ENCODE results near the gene KRTAP10-6.

The KRTAP10-6 gene

GRCh38 chr21:44626673-44627143 lies 34.4 kb upstream of the KRTAP10-6 start, which contains the start of gene KRTAP10-9:
KRTAP10-9 (plus strand) TSS chr21:44627093; CDS start chr21:44627172, 79 bp downstream.
- H3K4me3 ChIP-seq (ENCODE audit: low read depth, low read length) = no peak within 1 kb of the TSS
- TF ChIP-seq, protein P1, sequence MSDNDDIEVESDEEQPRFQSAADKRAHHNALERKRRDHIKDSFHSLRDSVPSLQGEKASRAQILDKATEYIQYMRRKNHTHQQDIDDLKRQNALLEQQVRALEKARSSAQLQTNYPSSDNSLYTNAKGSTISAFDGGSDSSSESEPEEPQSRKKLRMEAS (IDR thresholded peaks at IDR 0.05; ENCODE audit: low read depth, low read length) = no peak
- TF ChIP-seq CTCF (IDR thresholded peaks at IDR 0.05; ENCODE audit: low read depth, low read length) (no peak), MYC (IDR thresholded peaks at IDR 0.05; ENCODE audit: low read depth, low read length) (no peak), POLR2A (IDR thresholded peaks at IDR 0.05; ENCODE audit: extremely low read depth, insufficient read length) (no peak)
- no peak for DNase-seq (ENCODE audit: low read depth)

GRCh38 chr21:44626262-44626661 lies 34.0 kb upstream of the KRTAP10-6 start:
- TF ChIP-seq CTCF (IDR thresholded peaks at IDR 0.05; ENCODE audit: low read depth, low read length) = no peak
- no peak for TF ChIP-seq MYC (IDR thresholded peaks at IDR 0.05; ENCODE audit: low read depth, low read length)
- TF ChIP-seq POLR2A (IDR thresholded peaks at IDR 0.05; ENCODE audit: extremely low read depth, insufficient read length) = no peak
- TF ChIP-seq, protein P1 (IDR thresholded peaks at IDR 0.05; ENCODE audit: low read depth, low read length) = no peak
- DNase-seq (ENCODE audit: low read depth) = no peak

DNA sequence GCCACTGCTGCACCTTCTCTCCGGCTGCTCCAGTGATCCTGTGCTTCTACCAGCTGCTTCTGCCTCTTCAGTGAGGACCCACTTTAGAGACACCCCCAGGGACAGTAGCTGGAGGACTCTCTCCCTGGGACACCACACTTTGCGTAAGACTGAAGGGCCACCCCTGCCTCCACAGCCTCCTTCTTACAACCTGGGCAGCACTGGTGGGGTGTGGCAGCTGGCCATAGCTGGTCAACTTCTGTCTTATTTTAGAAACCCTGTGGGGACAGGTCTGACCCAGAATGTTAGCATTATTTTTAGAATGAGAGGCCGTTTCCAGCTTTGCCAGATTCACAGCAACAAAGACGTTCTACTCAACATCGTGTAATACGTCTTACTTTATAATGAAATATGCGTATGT lies 33.5 kb upstream of the KRTAP10-6 start:
- TF ChIP-seq POLR2A (IDR thresholded peaks at IDR 0.05; ENCODE audit: extremely low read depth, insufficient read length) (no peak), CTCF (IDR thresholded peaks at IDR 0.05; ENCODE audit: low read depth, low read length) (no peak), MYC (IDR thresholded peaks at IDR 0.05; ENCODE audit: low read depth, low read length) (no peak)
- TF ChIP-seq, protein P1 (IDR thresholded peaks at IDR 0.05; ENCODE audit: low read depth, low read length) = no peak
- no peak for DNase-seq (ENCODE audit: low read depth)
- no peak overlapping the region for H3K4me3 ChIP-seq (ENCODE audit: low read depth, low read length)

More at GRCh38 chr21:44626262-44626661, 34.0 kb upstream of the KRTAP10-6 start:
- H3K4me3 ChIP-seq (ENCODE audit: low read depth, low read length) = no peak overlapping the region

- no peak overlapping the region for H3K4me3 ChIP-seq (ENCODE audit: low read depth, low read length)
- no peak for TF ChIP-seq CTCF (IDR thresholded peaks at IDR 0.05; ENCODE audit: low read depth, low read length)
- no peak for DNase-seq (ENCODE audit: low read depth)
Observed at GRCh38 chr21:44623575-44623974, 31.3 kb upstream of the KRTAP10-6 start.

DNA sequence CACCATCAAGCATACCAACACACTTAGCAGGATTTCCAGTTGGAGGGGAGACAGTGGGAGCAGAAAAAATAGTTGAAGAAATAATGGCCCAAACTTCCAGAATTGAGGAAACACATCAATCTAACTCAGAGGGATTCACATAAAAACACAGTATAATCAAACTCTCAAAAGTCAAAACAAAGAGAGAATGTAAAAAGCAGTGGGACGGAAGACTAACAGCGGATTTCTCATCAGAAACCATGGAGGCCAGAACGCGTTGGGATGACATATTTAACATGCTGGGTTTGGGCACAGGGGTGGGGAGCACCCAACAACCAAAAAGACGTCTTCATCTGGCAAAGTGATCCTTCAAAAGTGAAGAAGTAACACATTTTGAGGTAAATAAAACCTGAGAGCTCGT lies 27.6 kb upstream of the KRTAP10-6 start:
- no peak for DNase-seq (ENCODE audit: low read depth)
- TF ChIP-seq POLR2A (IDR thresholded peaks at IDR 0.05; ENCODE audit: extremely low read depth, insufficient read length) (no peak), CTCF (IDR thresholded peaks at IDR 0.05; ENCODE audit: low read depth, low read length) (no peak), MYC (IDR thresholded peaks at IDR 0.05; ENCODE audit: low read depth, low read length) (no peak)
- TF ChIP-seq, protein P1 (IDR thresholded peaks at IDR 0.05; ENCODE audit: low read depth, low read length) = no peak

GRCh38 chr21:44618909-44619308 lies 26.6 kb upstream of the KRTAP10-6 start:
- H3K4me3 ChIP-seq (ENCODE audit: low read depth, low read length) = no peak overlapping the region
- no peak for DNase-seq (ENCODE audit: low read depth)
- TF ChIP-seq MYC (IDR thresholded peaks at IDR 0.05; ENCODE audit: low read depth, low read length) (no peak), POLR2A (IDR thresholded peaks at IDR 0.05; ENCODE audit: extremely low read depth, insufficient read length) (no peak), CTCF (IDR thresholded peaks at IDR 0.05; ENCODE audit: low read depth, low read length) (no peak)
- TF ChIP-seq, protein P1 (IDR thresholded peaks at IDR 0.05; ENCODE audit: low read depth, low read length) = no peak

More for the DNA sequence above, 27.6 kb upstream of the KRTAP10-6 start:
- no peak overlapping the region for H3K4me3 ChIP-seq (ENCODE audit: low read depth, low read length)

Measured in NB4 (cell line).